SK-N-SH treated with all-trans-retinoic acid at 6 μM for 48 hours (cell line): ENCODE results near the gene ZNF474.
A peak's percentile ranks its signal among the peaks of the same experiment; 100 is the strongest.

ENCODE experiments used
- ATAC-seq: fragments of 200-7000 bp; cut with Tn5 transposase; 3 replicates; pipeline ENCODE4 v1.9.1; 2020; ENCODE audit warnings: mild to moderate bottlenecking, moderate library complexity
- ARNTL ChIP-seq: fragments of 450-650 bp; formaldehyde crosslinking; IDR thresholded peaks from 2 replicates; pipeline ENCODE4 v1.5.0; 2020; ENCODE audit warnings: low read depth, mild to moderate bottlenecking, moderate library complexity, borderline replicate concordance
- BACH2 ChIP-seq: fragments of 250-450 bp; sonication (Bioruptor Pico); IDR thresholded peaks from 2 replicates; pipeline ENCODE4 v1.9.0; 2021; ENCODE audit warnings: mild to moderate bottlenecking, borderline replicate concordance
- CREB5 ChIP-seq: fragments of 250-450 bp; sonication (Bioruptor Pico); IDR thresholded peaks from 2 replicates; pipeline ENCODE4 v1.5.1; 2020; ENCODE audit warnings: low read depth, mild to moderate bottlenecking, moderate library complexity
- CSRNP3 ChIP-seq: fragments of 250-450 bp; sonication (Bioruptor Pico); IDR thresholded peaks from 2 replicates; pipeline ENCODE4 v1.5.1; 2021; ENCODE audit warnings: mild to moderate bottlenecking, moderate library complexity
- GLIS3 ChIP-seq: fragments of 250-450 bp; sonication (Bioruptor Pico); IDR thresholded peaks from 2 replicates; pipeline ENCODE4 v1.5.0; 2020; ENCODE audit warnings: mild to moderate bottlenecking, moderate library complexity
- ISL1 ChIP-seq: fragments of 250-450 bp; sonication (Bioruptor Pico); IDR thresholded peaks from 2 replicates; pipeline ENCODE4 v2.1.2; 2022; ENCODE audit warnings: mild to moderate bottlenecking, moderate library complexity
- OSR1 ChIP-seq: fragments of 250-450 bp; sonication (Bioruptor Pico); IDR thresholded peaks from 2 replicates; pipeline ENCODE4 v1.8.0; 2022; ENCODE audit warnings: moderate library complexity, mild to moderate bottlenecking, inconsistent platforms
- PATZ1 ChIP-seq: fragments of 250-450 bp; sonication (Bioruptor Pico); IDR thresholded peaks from 2 replicates; pipeline ENCODE4 v1.8.0; 2020; ENCODE audit warnings: mild to moderate bottlenecking, moderate library complexity, borderline replicate concordance
- POU6F1 ChIP-seq: fragments of 250-450 bp; sonication (Bioruptor Pico); IDR thresholded peaks from 2 replicates; pipeline ENCODE4 v1.8.0; 2021; ENCODE audit warnings: low read depth, mild to moderate bottlenecking, moderate library complexity, borderline replicate concordance
- RARB ChIP-seq: fragments of 250-450 bp; sonication (Bioruptor Pico); IDR thresholded peaks from 2 replicates; pipeline ENCODE4 v1.8.0; 2021; ENCODE audit warnings: mild to moderate bottlenecking, moderate library complexity
- SNAI2 ChIP-seq: fragments of 250-450 bp; sonication (Bioruptor Pico); IDR thresholded peaks from 2 replicates; pipeline ENCODE4 v1.5.0; 2020; ENCODE audit warnings: mild to moderate bottlenecking, moderate library complexity
- TOX ChIP-seq: fragments of 250-450 bp; sonication (Bioruptor Pico); IDR thresholded peaks from 2 replicates; pipeline ENCODE4 v1.8.0; 2021; ENCODE audit warnings: mild to moderate bottlenecking, moderate library complexity, borderline replicate concordance
- ZC3H10 ChIP-seq: fragments of 250-450 bp; sonication (Bioruptor Pico); IDR thresholded peaks from 2 replicates; pipeline ENCODE4 v1.5.1; 2021; ENCODE audit warnings: mild to moderate bottlenecking, moderate library complexity
- ZFP3 ChIP-seq: fragments of 250-450 bp; sonication (Bioruptor Pico); IDR thresholded peaks from 2 replicates; pipeline ENCODE4 v1.5.0; 2020; ENCODE audit warnings: mild to moderate bottlenecking, moderate library complexity
- ZFP30 ChIP-seq: fragments of 450-650 bp; formaldehyde crosslinking; IDR thresholded peaks from 2 replicates; pipeline ENCODE4 v1.5.0; 2022; ENCODE audit warnings: mild to moderate bottlenecking, moderate library complexity
- ZNF565 ChIP-seq: fragments of 450-650 bp; formaldehyde crosslinking; conservative IDR thresholded peaks from 2 replicates; pipeline ENCODE4 v1.5.0; 2020; ENCODE audit warnings: low read depth, mild to moderate bottlenecking, moderate library complexity
- ZNF70 ChIP-seq: fragments of 450-650 bp; formaldehyde crosslinking; IDR thresholded peaks from 2 replicates; pipeline ENCODE4 v1.5.0; 2020; ENCODE audit warnings: mild to moderate bottlenecking, moderate library complexity
- ZNF8 ChIP-seq: fragments of 450-650 bp; formaldehyde crosslinking; IDR thresholded peaks from 2 replicates; pipeline ENCODE4 v1.5.0; 2020; ENCODE audit warnings: mild to moderate bottlenecking, moderate library complexity

The ZNF474 gene

GRCh38 chr5:122164831-122165558 is 35.6 kb downstream of the ZNF474 start:
- no peak for TF ChIP-seq ZNF8 (CRISPR knock-in tag)
- no peak for TF ChIP-seq CREB5 (CRISPR knock-in tag)
- no peak for TF ChIP-seq RARB (CRISPR knock-in tag)
- TF ChIP-seq BACH2 (CRISPR knock-in tag): no peak
- TF ChIP-seq OSR1: no peak
- TF ChIP-seq ISL1: no peak
- TF ChIP-seq ZFP30 (CRISPR knock-in tag): no peak
- TF ChIP-seq ZC3H10 (CRISPR knock-in tag): no peak
- TF ChIP-seq PATZ1: no peak
- TF ChIP-seq TOX: no peak
- no peak for TF ChIP-seq ZFP3 (CRISPR knock-in tag)
- no peak for TF ChIP-seq SNAI2 (CRISPR knock-in tag)
- no peak for TF ChIP-seq POU6F1
- TF ChIP-seq GLIS3: no peak
- TF ChIP-seq ZNF565: no peak
- ATAC-seq: peak; percentile 7; the same call in 1 of the 3 replicates

GRCh38 chr5:122165559-122166078 is 36.3 kb downstream of the ZNF474 start:
- TF ChIP-seq OSR1 (no peak), ZNF565 (no peak), ZNF70 (CRISPR knock-in tag) (no peak), CREB5 (CRISPR knock-in tag) (no peak), POU6F1 (no peak), PATZ1 (no peak), ZNF8 (CRISPR knock-in tag) (no peak), ZC3H10 (CRISPR knock-in tag) (no peak), RARB (CRISPR knock-in tag) (no peak), ARNTL (no peak), ZFP3 (CRISPR knock-in tag) (no peak), CSRNP3 (CRISPR knock-in tag) (no peak), ZFP30 (CRISPR knock-in tag) (no peak)
- ATAC-seq: no peak
